ENCODE measurements around the gene SLC9A5.

Gene SLC9A5

GRCh38 chr16:67244387-67245185, 4.2 kb upstream of the SLC9A5 start:
- TF ChIP-seq CREB1 (IDR thresholded peaks at IDR 0.05; ENCODE audit: low read depth) (no peak), TCF12 (IDR thresholded peaks at IDR 0.05; ENCODE audit: low read depth) (no peak), MAX (IDR thresholded peaks at IDR 0.05) (no peak), EGR1 (IDR thresholded peaks at IDR 0.05) (no peak), TAF1 (IDR thresholded peaks at IDR 0.05; ENCODE audit: low read depth) (no peak), TEAD4 (IDR thresholded peaks at IDR 0.05) (no peak), ZBTB7A (IDR thresholded peaks at IDR 0.05; ENCODE audit: low read depth) (no peak), REST (IDR thresholded peaks at IDR 0.05; ENCODE audit: low read depth) (no peak), CEBPB (IDR thresholded peaks at IDR 0.05) (no peak), YY1 (IDR thresholded peaks at IDR 0.05; ENCODE audit: low read depth) (no peak), NFIC (IDR thresholded peaks at IDR 0.05) (no peak), FOXM1 (IDR thresholded peaks at IDR 0.05; ENCODE audit: borderline replicate concordance, low read depth) (no peak), EP300 (IDR thresholded peaks at IDR 0.05; ENCODE audit: borderline replicate concordance) (no peak), RAD21 (IDR thresholded peaks at IDR 0.05; ENCODE audit: low read depth) (no peak), USF1 (IDR thresholded peaks at IDR 0.05) (no peak)

- TF ChIP-seq MAX (IDR thresholded peaks at IDR 0.05) (no peak), YY1 (IDR thresholded peaks at IDR 0.05; ENCODE audit: low read depth) (no peak), RAD21 (IDR thresholded peaks at IDR 0.05; ENCODE audit: low read depth) (no peak)
Observed at GRCh38 chr16:67245186-67245585, 3.6 kb upstream of the SLC9A5 start.

- TF ChIP-seq EP300 (IDR thresholded peaks at IDR 0.05; ENCODE audit: borderline replicate concordance) (no peak), TEAD4 (IDR thresholded peaks at IDR 0.05) (no peak), USF1 (IDR thresholded peaks at IDR 0.05) (peak; percentile 91; the same call in 1 of the 2 replicates), TCF12 (IDR thresholded peaks at IDR 0.05; ENCODE audit: low read depth) (no peak)
Observed at GRCh38 chr16:67245674-67246080, 3.1 kb upstream of the SLC9A5 start.

GRCh38 chr16:67246081-67246755, 2.6 kb upstream of the SLC9A5 start:
- no peak for TF ChIP-seq YY1 (IDR thresholded peaks at IDR 0.05; ENCODE audit: low read depth)
- peak; percentile 67; the same call in 1 of the 2 replicates for TF ChIP-seq TCF12 (IDR thresholded peaks at IDR 0.05; ENCODE audit: low read depth)
- TF ChIP-seq MAX (IDR thresholded peaks at IDR 0.05): peak; percentile 89
- TF ChIP-seq USF1 (IDR thresholded peaks at IDR 0.05): no peak; the same call in none of the 2 replicates
- peak; percentile 20; the same call in 1 of the 2 replicates for TF ChIP-seq RAD21 (IDR thresholded peaks at IDR 0.05; ENCODE audit: low read depth)
- TF ChIP-seq EP300 (IDR thresholded peaks at IDR 0.05; ENCODE audit: borderline replicate concordance): peak; percentile 33; the same call in 1 of the 2 replicates
- TF ChIP-seq CREB1 (IDR thresholded peaks at IDR 0.05; ENCODE audit: low read depth): no peak
- TF ChIP-seq FOXM1 (IDR thresholded peaks at IDR 0.05; ENCODE audit: borderline replicate concordance, low read depth): no peak
- peak; percentile 68 for TF ChIP-seq TAF1 (IDR thresholded peaks at IDR 0.05; ENCODE audit: low read depth)
- TF ChIP-seq REST (IDR thresholded peaks at IDR 0.05; ENCODE audit: low read depth): no peak
- 0 out of 2 replicates have a peak, but pooled peaks have one; percentile 54 for TF ChIP-seq EGR1 (IDR thresholded peaks at IDR 0.05)
- 0 out of 2 replicates have a peak, but pooled peaks have one; percentile 24 for TF ChIP-seq NFIC (IDR thresholded peaks at IDR 0.05)
- peak; percentile 88 for TF ChIP-seq TEAD4 (IDR thresholded peaks at IDR 0.05)
- peak; percentile 99 for TF ChIP-seq ZBTB7A (IDR thresholded peaks at IDR 0.05; ENCODE audit: low read depth)
- TF ChIP-seq CEBPB (IDR thresholded peaks at IDR 0.05): 0 out of 2 replicates have a peak, but pooled peaks have one; percentile 27
